OCI-LY1 (cell line): Measurements from ENCODE around the gene PRELID1.

Experiments used
- H2AFZ ChIP-seq: fragments of 200-600 bp; sonication (generic), shearing (Covaris generic); 2 replicates; pipeline ENCODE4 v1.6.0; 2014; ENCODE audit warnings: antibody characterized with exemption, mild to moderate bottlenecking, low read length
- H3F3A ChIP-seq: fragments of 200-600 bp; sonication (generic), shearing (Covaris generic); 2 replicates; pipeline ENCODE4 v1.6.0; 2014; ENCODE audit warnings: mild to moderate bottlenecking, antibody characterized with exemption, low read length, moderate library complexity; ENCODE audit not compliant: insufficient read depth
- H3K27ac ChIP-seq: fragments of 200-600 bp; sonication (generic); 2 replicates; pipeline ENCODE4 v1.5.1; 2014; ENCODE audit warnings: low read length, mixed run types, mild to moderate bottlenecking, low read depth; ENCODE audit not compliant: poor library complexity, severe bottlenecking
- H3K27me3 ChIP-seq: fragments of 200-600 bp; sonication (generic); 2 replicates; pipeline ENCODE4 v1.6.0; 2014; ENCODE audit warnings: antibody characterized with exemption, mild to moderate bottlenecking, low read length, moderate library complexity; ENCODE audit not compliant: insufficient read depth
- H3K36me3 ChIP-seq: fragments of 200-600 bp; sonication (generic); 2 replicates; pipeline ENCODE4 v1.6.1; 2014; ENCODE audit warnings: mild to moderate bottlenecking, antibody characterized with exemption, low read length, moderate library complexity, mixed read lengths; ENCODE audit not compliant: insufficient read depth
- H3K4me1 ChIP-seq: fragments of 200-600 bp; sonication (generic); 2 replicates; pipeline ENCODE4 v1.5.1; 2014; ENCODE audit warnings: mild to moderate bottlenecking, low read length, moderate library complexity; ENCODE audit not compliant: insufficient read depth, severe bottlenecking
- H3K4me2 ChIP-seq: fragments of 200-600 bp; sonication (generic), shearing (Covaris generic); 2 replicates; pipeline ENCODE4 v1.6.1; 2014; ENCODE audit warnings: low read length
- H3K4me3 ChIP-seq: fragments of 200-600 bp; sonication (generic); 2 replicates; pipeline ENCODE4 v1.5.1; 2014; ENCODE audit warnings: low read length, low read depth, mild to moderate bottlenecking, mixed read lengths; ENCODE audit not compliant: poor library complexity, severe bottlenecking
- H3K79me2 ChIP-seq: fragments of 200-600 bp; shearing (Covaris generic); 2 replicates; pipeline ENCODE4 v1.6.1; 2016; ENCODE audit warnings: mixed run types, low read length, mixed read lengths; ENCODE audit not compliant: insufficient read depth
- H3K9ac ChIP-seq: fragments of 200-600 bp; sonication (generic), shearing (Covaris generic); 2 replicates; pipeline ENCODE4 v1.6.1; 2014; ENCODE audit warnings: mild to moderate bottlenecking, low read length, mixed read lengths
- H3K9me2 ChIP-seq: fragments of 200-600 bp; sonication (generic), shearing (Covaris generic); 2 replicates; pipeline ENCODE4 v1.6.1; 2014; ENCODE audit warnings: low read depth, mild to moderate bottlenecking, low read length, mixed read lengths
- H3K9me3 ChIP-seq: fragments of 200-600 bp; shearing (Covaris generic); 2 replicates; pipeline ENCODE4 v1.6.1; 2014; ENCODE audit warnings: low read length, mixed read lengths
- H4K20me1 ChIP-seq: fragments of 200-600 bp; sonication (generic), shearing (Covaris generic); 2 replicates; pipeline ENCODE4 v1.6.0; 2016; ENCODE audit warnings: mild to moderate bottlenecking, low read length; ENCODE audit not compliant: insufficient read depth
- EZH2 ChIP-seq: fragments of 200-600 bp; sonication (generic), shearing (Covaris generic); IDR thresholded peaks from 2 replicates; pipeline ENCODE4 v1.8.0; 2017; ENCODE audit warnings: borderline replicate concordance, mixed run types, mild to moderate bottlenecking, antibody characterized with exemption, low read length, moderate library complexity, mixed read lengths
- TF ChIP-seq, protein P1 (sequence below): fragments of 200-600 bp; sonication (generic), shearing (Covaris generic); IDR thresholded peaks from 2 replicates; pipeline ENCODE4 v1.5.1; 2017; ENCODE audit warnings: mild to moderate bottlenecking, antibody characterized with exemption, low read length, moderate library complexity, mixed read lengths

The PRELID1 gene

GRCh38 chr5:177294632-177295031 is 9.0 kb upstream of the PRELID1 start:
- H3K79me2 ChIP-seq: no peaks in the 10 kb centered on the region
- no peaks in the 10 kb centered on the region for H3K27me3 ChIP-seq
- H3K36me3 ChIP-seq: peaks cover 81% of the 10 kb centered on the region
- H3F3A ChIP-seq: no peaks in the 10 kb centered on the region
- no peaks in the 10 kb centered on the region for H4K20me1 ChIP-seq
- H3K4me1 ChIP-seq: peaks cover 22% of the 10 kb centered on the region
- no peak overlapping the region for H2AFZ ChIP-seq
- H3K9me3 ChIP-seq: no peaks in the 10 kb centered on the region
- no peak overlapping the region for H3K4me3 ChIP-seq
- H3K9me2 ChIP-seq: no peaks in the 10 kb centered on the region
- no peak overlapping the region for H3K9ac ChIP-seq
- H3K27ac ChIP-seq: no peak overlapping the region
- no peak overlapping the region for H3K4me2 ChIP-seq
- TF ChIP-seq, protein P1, sequence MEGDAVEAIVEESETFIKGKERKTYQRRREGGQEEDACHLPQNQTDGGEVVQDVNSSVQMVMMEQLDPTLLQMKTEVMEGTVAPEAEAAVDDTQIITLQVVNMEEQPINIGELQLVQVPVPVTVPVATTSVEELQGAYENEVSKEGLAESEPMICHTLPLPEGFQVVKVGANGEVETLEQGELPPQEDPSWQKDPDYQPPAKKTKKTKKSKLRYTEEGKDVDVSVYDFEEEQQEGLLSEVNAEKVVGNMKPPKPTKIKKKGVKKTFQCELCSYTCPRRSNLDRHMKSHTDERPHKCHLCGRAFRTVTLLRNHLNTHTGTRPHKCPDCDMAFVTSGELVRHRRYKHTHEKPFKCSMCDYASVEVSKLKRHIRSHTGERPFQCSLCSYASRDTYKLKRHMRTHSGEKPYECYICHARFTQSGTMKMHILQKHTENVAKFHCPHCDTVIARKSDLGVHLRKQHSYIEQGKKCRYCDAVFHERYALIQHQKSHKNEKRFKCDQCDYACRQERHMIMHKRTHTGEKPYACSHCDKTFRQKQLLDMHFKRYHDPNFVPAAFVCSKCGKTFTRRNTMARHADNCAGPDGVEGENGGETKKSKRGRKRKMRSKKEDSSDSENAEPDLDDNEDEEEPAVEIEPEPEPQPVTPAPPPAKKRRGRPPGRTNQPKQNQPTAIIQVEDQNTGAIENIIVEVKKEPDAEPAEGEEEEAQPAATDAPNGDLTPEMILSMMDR: no peak
- TF ChIP-seq EZH2: no peak

DNA sequence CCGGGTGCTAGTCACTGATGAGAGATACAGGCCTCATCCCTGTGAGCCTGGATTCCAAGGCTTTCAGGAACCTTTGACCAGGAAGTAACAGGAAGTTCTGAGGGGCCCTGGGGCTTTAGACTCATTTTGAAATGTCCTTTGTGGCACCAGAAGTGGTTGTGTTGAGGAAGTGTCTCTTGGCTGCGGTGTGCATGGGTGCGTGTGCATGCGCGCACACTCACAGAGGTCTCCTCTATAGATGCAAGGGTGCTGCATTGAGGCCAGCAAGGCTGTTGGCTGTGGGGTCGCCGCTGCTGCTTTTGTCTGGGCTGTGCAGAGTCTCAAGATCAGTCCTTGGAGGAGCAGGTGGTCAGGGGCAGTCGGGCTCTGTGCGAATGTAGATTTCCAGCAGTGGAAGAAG is 7.7 kb upstream of the PRELID1 start:
- H3K27me3 ChIP-seq: no peaks in the 10 kb centered on the region
- no peaks in the 10 kb centered on the region for H3K9me2 ChIP-seq
- H3K4me1 ChIP-seq: peaks cover 29% of the 10 kb centered on the region
- TF ChIP-seq, protein P1: no peak
- no peak for TF ChIP-seq EZH2
- no peaks in the 10 kb centered on the region for H3K79me2 ChIP-seq
- no peak overlapping the region for H2AFZ ChIP-seq
- H3K9me3 ChIP-seq: no peaks in the 10 kb centered on the region
- H4K20me1 ChIP-seq: no peaks in the 10 kb centered on the region
- H3K4me2 ChIP-seq: no peak overlapping the region
- peaks cover 72% of the 10 kb centered on the region for H3K36me3 ChIP-seq
- H3K4me3 ChIP-seq: no peak overlapping the region
- no peak overlapping the region for H3K9ac ChIP-seq
- H3F3A ChIP-seq: no peaks in the 10 kb centered on the region; the same call in 1 of the 2 replicates
- no peak overlapping the region for H3K27ac ChIP-seq

GRCh38 chr5:177296581-177296980 is 7.0 kb upstream of the PRELID1 start:
- peaks cover 74% of the 10 kb centered on the region for H3K36me3 ChIP-seq
- H3K27ac ChIP-seq: peak overlapping the region; percentile 27
- no peaks in the 10 kb centered on the region; the same call in 1 of the 2 replicates for H3F3A ChIP-seq
- peaks cover 33% of the 10 kb centered on the region for H3K4me1 ChIP-seq
- no peak overlapping the region for H3K4me3 ChIP-seq
- no peak overlapping the region for H3K4me2 ChIP-seq
- no peak for TF ChIP-seq EZH2
- TF ChIP-seq, protein P1: no peak
- no peaks in the 10 kb centered on the region for H3K9me2 ChIP-seq
- no peaks in the 10 kb centered on the region for H4K20me1 ChIP-seq
- no peaks in the 10 kb centered on the region for H3K79me2 ChIP-seq
- H3K9ac ChIP-seq: no peak overlapping the region
- no peaks in the 10 kb centered on the region for H3K9me3 ChIP-seq
- no peaks in the 10 kb centered on the region for H3K27me3 ChIP-seq
- no peak overlapping the region for H2AFZ ChIP-seq
